Smooth muscle cell (in vitro differentiated cells): ENCODE measurements around the gene TFF1. TPM values are rescaled to one million over a fixed set of nuclear protein-coding genes. Genes with fewer than 3 reads are reported as not detected.

Source experiments
- DNase-seq: peaks from one replicate; lab custom pipeline; 2025; ENCODE audit not compliant: unreplicated experiment; lab: John Stamatoyannopoulos, UW
- H2AFZ ChIP-seq: fragments of 200-600 bp; sonication (generic); 2 replicates; pipeline ENCODE4 v1.6.0; 2016; ENCODE audit warnings: antibody characterized with exemption, low read depth, mild to moderate bottlenecking
- H3F3A ChIP-seq: fragments of 200-600 bp; sonication (generic); 2 replicates; pipeline ENCODE4 v1.6.0; 2017; ENCODE audit warnings: antibody characterized with exemption, low read depth
- H3K27ac ChIP-seq: fragments of 200-600 bp; sonication (generic); 2 replicates; pipeline ENCODE4 v1.5.1; 2016; ENCODE audit warnings: low read depth, mild to moderate bottlenecking
- H3K27me3 ChIP-seq: fragments of 200-600 bp; sonication (generic); 2 replicates; pipeline ENCODE4 v1.6.1; 2016; ENCODE audit warnings: low read depth, mild to moderate bottlenecking
- H3K36me3 ChIP-seq: fragments of 200-600 bp; sonication (generic); 2 replicates; pipeline ENCODE4 v1.5.1; 2016; ENCODE audit warnings: low read depth
- H3K4me1 ChIP-seq: fragments of 200-600 bp; sonication (generic); 2 replicates; pipeline ENCODE4 v1.5.1; 2016; ENCODE audit warnings: low read depth
- H3K4me2 ChIP-seq: fragments of 200-600 bp; sonication (generic); 2 replicates; pipeline ENCODE4 v1.6.0; 2016; ENCODE audit warnings: mild to moderate bottlenecking
- H3K4me3 ChIP-seq: fragments of 200-600 bp; sonication (generic); 2 replicates; pipeline ENCODE4 v1.5.1; 2016; ENCODE audit warnings: mild to moderate bottlenecking
- H3K79me2 ChIP-seq: fragments of 200-600 bp; sonication (generic); 2 replicates; pipeline ENCODE4 v1.6.0; 2016; ENCODE audit warnings: low read depth, mild to moderate bottlenecking
- H3K9ac ChIP-seq: fragments of 200-600 bp; sonication (generic); 2 replicates; pipeline ENCODE4 v1.6.0; 2016; ENCODE audit warnings: low read depth
- H3K9me3 ChIP-seq: fragments of 200-600 bp; sonication (generic); replicated peaks from 2 replicates; pipeline ENCODE4 v1.5.1; 2016; ENCODE audit warnings: low read depth
- H4K20me1 ChIP-seq: fragments of 200-600 bp; sonication (generic); 2 replicates; pipeline ENCODE4 v1.6.0; 2016; ENCODE audit warnings: low read depth
- CTCF ChIP-seq: fragments of 200-600 bp; sonication (generic); IDR thresholded peaks from 2 replicates; pipeline ENCODE4 v1.5.1; 2017; ENCODE audit warnings: borderline replicate concordance, mild to moderate bottlenecking, antibody characterized with exemption; ENCODE audit not compliant: insufficient read depth, poor library complexity, severe bottlenecking
- WGBS: methylation state at CpG from one replicate; pipeline ENCODE4 v1.1.7; 2016; ENCODE audit warnings: low lambda C conversion rate; 5-methylcytosine and 5-hydroxymethylcytosine counted together
- polyA plus RNA-seq: library from polyadenylated mRNA; unstranded; fragments of >200 nt; fragmentation: Nextera tagmentation; extraction: Ambion mirVana; gene quantifications from 2 replicates; pipeline ENCODE4 v1.2.1, GENCODE V29; 2016
- total RNA-seq: library from RNA; depleted of rRNA; stranded (reverse); fragments of >200 nt; gene quantifications from 2 replicates; pipeline ENCODE4 v1.2.3, GENCODE V29; 2014

TFF1 gene
- total and polyA plus RNA-seq, 2 experiments from 2014 or later: 7.9 to 8.6 TPM

DNA sequence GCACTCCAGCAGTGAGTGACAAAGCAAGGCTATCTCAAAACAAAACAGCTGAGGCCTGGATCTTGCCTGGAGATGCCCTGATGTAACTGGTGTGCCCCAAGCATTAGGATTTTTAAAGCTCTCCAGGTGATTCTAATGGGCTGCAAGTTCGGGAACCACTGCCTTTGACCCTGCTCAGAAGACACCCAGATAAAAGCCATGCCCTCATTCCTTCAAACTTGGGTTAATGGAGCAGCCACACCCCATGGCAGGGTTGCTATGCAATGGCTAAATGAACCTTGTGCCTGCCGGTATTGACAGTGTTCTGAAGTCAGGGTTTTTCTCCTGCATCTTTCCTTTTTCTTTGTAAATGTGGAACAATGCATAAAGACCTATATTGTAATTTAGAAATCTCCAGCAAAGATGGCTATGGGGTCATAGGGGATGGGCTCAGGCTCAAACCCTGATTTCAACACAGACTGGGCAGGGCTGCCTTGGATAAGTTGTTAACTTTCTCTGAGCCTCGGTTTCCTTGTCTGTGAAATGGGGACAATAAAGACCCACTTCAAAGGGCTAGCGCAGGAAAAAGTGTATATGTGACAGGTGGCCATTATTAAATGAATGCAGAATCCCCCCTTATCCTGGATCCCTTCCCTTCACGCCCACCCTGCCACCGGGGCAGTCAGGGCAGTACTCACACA is 51.6 kb downstream of the TFF1 start:
- TF ChIP-seq CTCF: no peak
- H3F3A ChIP-seq: no peaks in the 10 kb centered on the region
- no peaks in the 10 kb centered on the region for H4K20me1 ChIP-seq
- H3K9me3 ChIP-seq: no peaks in the 10 kb centered on the region
- H3K4me2 ChIP-seq: no peak overlapping the region
- H3K9ac ChIP-seq: no peak overlapping the region
- no peaks in the 10 kb centered on the region for H3K36me3 ChIP-seq
- no peak overlapping the region for H3K4me3 ChIP-seq
- H2AFZ ChIP-seq: no peak overlapping the region
- DNase-seq: no peak
- no peak overlapping the region for H3K27ac ChIP-seq
- 85% methylated on average over 6 of the region's 6 CpGs for WGBS
- H3K27me3 ChIP-seq: no peaks in the 10 kb centered on the region
- H3K79me2 ChIP-seq: no peaks in the 10 kb centered on the region
- peaks cover 8% of the 10 kb centered on the region for H3K4me1 ChIP-seq

- no peak overlapping the region for H3K4me2 ChIP-seq
- 54% methylated on average over 13 of the region's 13 CpGs for WGBS
- no peak overlapping the region for H3K4me3 ChIP-seq
- DNase-seq: no peak
- no peaks in the 10 kb centered on the region for H3F3A ChIP-seq
- H2AFZ ChIP-seq: no peak overlapping the region
- peaks cover 8% of the 10 kb centered on the region for H3K4me1 ChIP-seq
- H3K27ac ChIP-seq: no peak overlapping the region
- H3K9me3 ChIP-seq: no peaks in the 10 kb centered on the region
- H3K36me3 ChIP-seq: no peaks in the 10 kb centered on the region
- no peak for TF ChIP-seq CTCF
- no peak overlapping the region for H3K9ac ChIP-seq
- no peaks in the 10 kb centered on the region for H3K79me2 ChIP-seq
- no peaks in the 10 kb centered on the region for H3K27me3 ChIP-seq
- H4K20me1 ChIP-seq: no peaks in the 10 kb centered on the region
Observed at GRCh38 chr21:42313501-42313969, 52.8 kb downstream of the TFF1 start.

GRCh38 chr21:42312626-42313104 is 53.7 kb downstream of the TFF1 start:
- WGBS: 97% methylated on average over 11 of the region's 16 CpGs
- no peak overlapping the region for H3K4me3 ChIP-seq
- no peak overlapping the region for H2AFZ ChIP-seq
- H3K9me3 ChIP-seq: no peaks in the 10 kb centered on the region
- no peaks in the 10 kb centered on the region for H4K20me1 ChIP-seq
- H3K79me2 ChIP-seq: no peaks in the 10 kb centered on the region
- no peaks in the 10 kb centered on the region for H3K27me3 ChIP-seq
- H3K27ac ChIP-seq: no peak overlapping the region
- no peaks in the 10 kb centered on the region for H3K36me3 ChIP-seq
- H3K9ac ChIP-seq: no peak overlapping the region
- no peak for TF ChIP-seq CTCF
- DNase-seq: no peak
- no peaks in the 10 kb centered on the region for H3F3A ChIP-seq
- peaks cover 8% of the 10 kb centered on the region for H3K4me1 ChIP-seq
- H3K4me2 ChIP-seq: no peak overlapping the region

Other genes starting within 250 kb of the TFF1 start
- 1.7 and 2.9 TPM in 2 replicates for gene ABCG1, start 147.4 kb downstream of the TFF1 start, total RNA-seq
- 0.55 and 1.1 TPM in 2 replicates for gene ABCG1, start 147.4 kb downstream of the TFF1 start, polyA plus RNA-seq
- gene TFF3, start 51.1 kb downstream of the TFF1 start, total RNA-seq: not detected in 2 replicates
- gene TFF3, start 51.1 kb downstream of the TFF1 start, polyA plus RNA-seq: 0.31 and 0.51 TPM in 2 replicates
- not detected in 2 replicates for gene TFF2, start 15.5 kb downstream of the TFF1 start, total RNA-seq
- gene TFF2, start 15.5 kb downstream of the TFF1 start, polyA plus RNA-seq: not detected in 2 replicates
- 0.09 TPM in 1 of 2 replicates, not detected in the other for gene TMPRSS3, start 29.5 kb upstream of the TFF1 start, total RNA-seq
- gene TMPRSS3, start 29.5 kb upstream of the TFF1 start, polyA plus RNA-seq: not detected in 2 replicates
- gene UBASH3A, start 37.4 kb upstream of the TFF1 start, total RNA-seq: not detected in 2 replicates
- gene UBASH3A, start 37.4 kb upstream of the TFF1 start, polyA plus RNA-seq: 0.22 TPM in 1 of 2 replicates, not detected in the other
- 0.13 TPM in 1 of 2 replicates, not detected in the other for gene RSPH1, start 129.7 kb upstream of the TFF1 start, total RNA-seq
- gene RSPH1, start 129.7 kb upstream of the TFF1 start, polyA plus RNA-seq: 0.16 TPM in 1 of 2 replicates, not detected in the other
- 18.0 and 19.4 TPM in 2 replicates for gene SLC37A1, start 147.3 kb upstream of the TFF1 start, total RNA-seq
- gene SLC37A1, start 147.3 kb upstream of the TFF1 start, polyA plus RNA-seq: 14.6 and 15.0 TPM in 2 replicates